Stimulated activated CD4-positive, alpha-beta T cell treated with anti-CD3 and anti-CD28 coated beads, Interleukin-15, amount 100 ng/mL, for 1 hour (primary cell): Measurements from ENCODE around the gene PXMP2.

Experiments
- DNase-seq, 2 donors: peaks; one replicate each; pipeline ENCODE4 v3.0.0-alpha.2; 2020; ENCODE audit warnings: low read depth in 1 of 2, low spot score in 1 of 2

PXMP2 gene

DNA sequence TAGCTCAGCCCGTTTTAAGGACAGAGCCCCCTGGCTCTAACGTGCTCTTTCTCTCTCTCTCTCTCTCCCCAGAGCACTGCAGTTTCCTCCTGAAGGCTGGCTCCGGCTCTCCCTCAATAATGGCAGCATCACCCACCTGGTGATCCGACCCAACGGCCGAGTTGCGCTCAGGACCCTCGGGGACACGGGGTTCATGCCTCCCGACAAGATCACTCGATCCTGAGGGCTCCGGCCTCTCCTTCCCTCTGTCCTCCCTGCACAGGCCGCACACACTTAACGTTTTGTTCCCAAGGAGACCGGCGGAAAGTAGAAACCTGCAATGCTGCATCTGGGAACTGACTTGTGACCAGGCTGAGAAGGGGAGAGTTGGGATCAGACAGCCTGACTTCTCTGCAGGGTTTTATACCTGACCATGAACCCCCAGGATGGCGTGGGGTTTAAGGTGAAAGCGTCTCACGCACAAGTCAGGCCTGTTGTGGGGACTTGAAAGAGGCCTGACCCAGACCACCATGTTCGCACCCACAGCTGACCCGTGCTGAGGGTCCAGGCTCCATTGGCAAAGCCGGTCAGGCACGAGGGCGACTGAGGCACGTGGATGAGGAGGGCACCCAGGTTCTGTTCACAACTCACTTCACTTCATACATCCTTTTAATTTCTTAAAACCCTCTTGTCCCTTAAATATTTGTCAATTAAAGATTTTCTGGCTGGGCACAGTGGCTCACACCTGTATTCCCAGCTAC lies 33.4 kb downstream of the PXMP2 start:
- DNase-seq, result no peak

DNA sequence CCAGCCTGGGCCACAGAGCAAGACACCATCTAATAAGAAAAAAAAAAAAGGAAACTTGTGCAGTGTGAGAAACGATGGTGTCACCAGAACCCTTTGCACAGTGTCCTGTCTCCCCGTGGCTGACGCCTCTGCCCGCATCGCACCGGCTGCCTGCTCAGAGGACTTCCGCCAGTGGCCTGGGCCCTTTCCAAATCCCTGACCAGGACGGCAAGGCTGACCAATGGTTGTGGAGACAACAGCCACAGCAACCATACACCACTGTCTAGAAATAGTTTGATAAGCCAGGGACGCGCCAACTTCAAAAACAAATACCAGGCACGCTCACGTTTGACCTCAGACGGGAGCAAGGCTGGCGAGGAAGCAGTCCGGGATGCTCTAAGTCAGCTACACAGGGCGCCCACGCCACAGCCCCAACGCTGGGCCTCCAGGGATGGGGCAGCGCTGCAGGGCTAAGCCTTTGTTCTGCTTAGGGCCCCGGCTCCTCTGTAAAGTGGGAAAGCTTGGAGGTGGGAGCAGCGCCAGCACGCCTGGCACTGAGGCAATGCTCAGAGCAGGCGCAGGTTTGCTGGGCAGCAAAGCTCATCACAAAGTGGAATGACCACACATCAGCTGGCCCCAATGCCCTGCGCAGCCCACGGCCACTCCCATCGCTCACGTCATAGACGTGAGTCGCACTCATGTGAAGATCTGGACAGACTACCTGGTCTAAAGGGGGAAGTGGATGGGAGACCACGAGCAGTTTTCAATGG lies 35.8 kb downstream of the PXMP2 start:
- DNase-seq, result no peak

GRCh38 chr12:132723764-132724140 lies 36.4 kb downstream of the PXMP2 start:
- DNase-seq, result no peak

GRCh38 chr12:132724506-132725241 lies 37.3 kb downstream of the PXMP2 start:
- no peak for DNase-seq

GRCh38 chr12:132726386-132726785 lies 39.0 kb downstream of the PXMP2 start:
- DNase-seq, result no peak

DNA sequence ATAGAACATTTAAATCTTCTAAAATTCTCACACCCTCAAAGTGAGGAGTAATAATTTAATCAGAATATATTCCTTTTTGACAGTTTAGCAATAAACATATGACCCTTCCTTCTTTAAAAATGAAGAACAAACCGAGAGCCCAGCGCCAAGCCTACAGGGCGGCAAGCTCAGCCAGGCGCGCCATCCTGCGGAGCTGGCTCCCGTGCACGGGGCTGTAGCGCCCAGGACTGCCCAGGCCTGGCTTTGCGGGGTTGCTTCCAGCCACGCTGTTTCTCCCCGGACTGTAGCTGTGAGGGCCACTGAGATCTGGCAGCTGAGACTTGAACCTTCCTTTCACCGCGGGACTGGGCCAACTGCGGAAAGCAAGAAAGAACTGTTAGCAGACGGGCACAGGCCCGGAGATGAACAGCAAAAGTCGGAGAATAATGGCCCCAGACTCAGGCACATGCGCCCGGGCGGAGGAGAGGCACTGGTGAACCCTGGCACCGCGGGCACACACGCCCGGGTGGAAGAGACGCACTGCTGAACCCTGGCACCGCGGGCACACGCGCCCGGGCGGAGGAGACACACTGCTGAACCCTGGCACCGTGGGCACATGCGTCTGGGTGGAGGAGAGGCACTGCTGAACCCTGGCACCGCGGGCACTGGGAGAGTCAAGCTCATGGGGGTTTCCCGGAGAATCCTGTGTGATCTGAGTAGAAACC lies 39.9 kb downstream of the PXMP2 start:
- no peak for DNase-seq

DNA sequence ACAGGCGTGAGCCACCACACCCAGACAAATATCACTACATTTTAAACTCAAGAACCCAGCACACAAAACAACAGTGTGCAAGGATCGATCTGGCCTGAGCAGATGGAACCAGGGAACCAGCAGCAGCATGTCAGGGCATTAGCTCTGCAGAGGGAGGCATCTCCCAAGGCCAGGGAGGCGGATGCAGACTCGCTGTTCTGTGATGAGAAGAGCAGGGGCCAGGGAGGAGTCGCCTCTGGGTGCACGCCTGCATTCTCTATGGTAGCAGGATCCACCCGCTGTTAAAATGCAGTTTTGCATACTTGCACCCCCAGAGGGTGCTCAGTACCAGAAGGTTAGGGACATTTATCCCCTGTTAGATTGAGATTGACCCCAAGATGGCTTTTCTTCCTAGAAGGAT lies 41.1 kb downstream of the PXMP2 start:
- no peak for DNase-seq

DNA sequence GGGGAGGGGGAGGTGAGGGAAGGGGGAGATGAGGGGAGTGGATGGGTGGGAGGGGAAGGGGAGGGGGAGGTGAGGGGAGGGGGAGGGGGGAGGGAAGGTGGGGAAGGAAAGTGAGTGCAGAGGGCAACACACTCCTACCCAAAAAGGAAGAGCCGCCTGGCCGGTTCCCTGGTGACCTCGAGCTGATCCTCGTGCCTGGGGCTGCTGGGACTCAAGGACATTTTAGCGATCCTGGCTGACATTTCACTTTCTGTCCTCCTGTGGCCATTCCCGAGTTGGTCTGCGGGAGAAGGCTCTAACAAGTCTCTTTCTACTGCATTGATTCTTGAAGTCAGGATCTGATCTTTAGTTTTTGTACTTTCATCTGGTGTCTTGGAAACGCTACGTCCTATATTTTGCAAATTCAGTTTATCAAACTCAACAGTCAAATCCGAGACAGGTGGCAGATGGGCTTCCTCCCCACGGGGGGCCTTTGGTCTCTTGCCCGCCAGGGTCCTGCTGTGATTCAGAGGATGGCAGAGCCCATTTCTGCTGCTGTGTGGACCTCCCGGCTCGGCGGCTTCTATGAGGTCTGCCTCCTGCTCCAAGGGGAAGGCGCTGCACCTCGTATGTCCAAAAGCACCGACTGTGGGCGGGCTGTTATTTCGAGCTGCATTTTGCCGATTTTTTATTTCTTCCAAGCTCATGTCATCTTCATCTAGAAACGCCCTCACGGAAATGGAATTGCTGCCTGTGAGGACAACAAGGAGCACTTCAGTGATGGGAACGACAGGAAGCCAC lies 42.3 kb downstream of the PXMP2 start:
- DNase-seq, result no peak

- DNase-seq, result no peak
Observed at GRCh38 chr12:132730353-132730752, 43.0 kb downstream of the PXMP2 start.

DNA sequence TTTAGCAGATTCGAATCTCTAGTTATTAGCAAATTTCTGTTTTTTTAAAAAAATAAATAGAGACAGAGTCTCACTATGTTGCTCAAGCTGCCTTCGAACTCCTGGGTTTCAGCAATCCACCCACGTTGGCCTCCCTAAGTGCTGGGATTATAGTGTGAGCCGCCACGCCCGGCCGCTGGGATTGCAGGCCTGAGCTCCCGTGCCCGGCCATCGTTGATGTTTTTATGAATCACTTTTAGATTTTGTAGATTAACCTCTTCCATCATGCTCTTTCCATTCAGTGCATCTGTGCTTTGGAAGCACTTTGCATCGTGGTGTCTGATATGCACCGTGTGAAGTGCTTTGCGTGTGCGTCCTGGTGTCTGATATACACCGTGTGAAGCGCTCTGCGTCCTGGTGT lies 44.2 kb downstream of the PXMP2 start:
- no peak for DNase-seq

GRCh38 chr12:132734206-132734605 lies 46.8 kb downstream of the PXMP2 start:
- DNase-seq, result no peak

GRCh38 chr12:132735496-132735895 lies 48.1 kb downstream of the PXMP2 start:
- DNase-seq, result no peak

GRCh38 chr12:132736378-132736777 lies 49.0 kb downstream of the PXMP2 start:
- no peak for DNase-seq

- no peak for DNase-seq
Observed at GRCh38 chr12:132736913-132737312, 49.5 kb downstream of the PXMP2 start.

DNA sequence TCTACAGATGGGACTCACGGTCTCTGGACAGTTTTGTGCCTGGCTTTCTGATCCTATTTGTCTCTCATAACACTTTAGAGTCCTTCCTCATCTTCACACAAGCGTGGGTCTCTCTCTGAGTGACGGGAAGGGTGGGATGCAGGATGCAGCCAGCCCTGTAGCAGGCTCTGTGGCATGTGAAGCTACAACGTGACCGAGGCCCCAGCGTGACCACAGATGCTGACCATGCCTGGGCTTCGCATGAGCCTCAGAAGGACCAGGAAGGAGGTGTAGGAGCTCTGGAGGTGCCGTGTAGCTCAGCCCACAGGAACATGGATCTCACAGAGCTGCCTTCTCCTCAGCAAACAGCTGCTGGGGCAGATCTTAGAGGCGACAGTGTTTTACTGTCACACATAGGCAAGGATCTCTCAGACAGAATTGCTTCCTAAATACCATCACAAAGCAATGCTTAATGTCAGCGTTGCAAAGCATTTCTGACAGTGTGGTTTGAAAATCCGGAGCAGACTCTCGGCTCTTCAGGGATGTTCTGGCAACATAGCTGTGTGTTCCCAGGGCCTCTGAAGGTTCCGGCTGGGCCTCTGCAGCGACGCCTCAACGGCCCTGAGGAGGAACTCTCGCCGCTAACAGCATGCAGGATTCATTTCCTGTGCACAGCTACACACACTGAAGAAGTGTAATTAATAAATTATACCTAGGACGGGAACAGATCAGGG lies 52.4 kb downstream of the PXMP2 start:
- no peak for DNase-seq

- no peak for DNase-seq
Observed at GRCh38 chr12:132740313-132740646, 52.9 kb downstream of the PXMP2 start.

DNA sequence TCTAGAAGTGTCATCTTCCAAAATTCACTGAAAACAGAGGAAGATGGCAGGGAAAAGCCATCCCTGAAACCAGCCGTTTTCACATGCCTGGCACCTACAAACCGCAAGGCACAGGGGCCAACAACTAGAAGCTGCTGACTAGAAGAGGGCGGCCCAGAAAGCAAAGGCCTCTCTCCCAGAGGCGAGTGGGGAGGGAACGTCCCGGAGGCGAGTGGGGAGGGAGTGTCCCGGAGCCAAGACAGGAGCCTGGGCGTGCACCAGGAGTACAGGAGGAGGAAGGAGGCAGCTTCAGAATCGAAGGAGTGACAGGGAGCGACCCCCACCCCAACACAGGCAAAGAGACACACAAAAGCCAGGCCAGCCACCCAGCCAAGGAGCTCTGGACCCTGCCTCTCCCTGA lies 53.3 kb downstream of the PXMP2 start:
- DNase-seq, result no peak

DNA sequence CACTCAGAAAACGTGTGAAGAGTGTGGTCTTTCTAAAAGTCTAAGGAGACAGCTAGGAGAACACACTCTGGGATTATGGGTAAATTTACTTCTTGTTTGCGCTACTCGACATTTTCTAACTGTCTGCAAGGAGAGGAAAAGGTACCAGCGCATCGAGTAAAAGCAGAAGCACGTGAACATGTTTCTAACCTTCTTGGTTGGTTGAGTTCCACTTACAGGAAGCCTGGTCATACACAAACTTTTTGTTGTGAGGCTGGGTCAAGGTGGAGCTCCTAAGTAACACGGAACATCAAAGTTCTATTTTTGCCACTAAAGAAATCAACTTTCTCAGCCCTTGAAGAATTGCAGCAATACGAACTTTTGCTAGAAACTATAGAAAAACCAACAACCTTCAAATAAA lies 54.2 kb downstream of the PXMP2 start:
- no peak for DNase-seq

DNA sequence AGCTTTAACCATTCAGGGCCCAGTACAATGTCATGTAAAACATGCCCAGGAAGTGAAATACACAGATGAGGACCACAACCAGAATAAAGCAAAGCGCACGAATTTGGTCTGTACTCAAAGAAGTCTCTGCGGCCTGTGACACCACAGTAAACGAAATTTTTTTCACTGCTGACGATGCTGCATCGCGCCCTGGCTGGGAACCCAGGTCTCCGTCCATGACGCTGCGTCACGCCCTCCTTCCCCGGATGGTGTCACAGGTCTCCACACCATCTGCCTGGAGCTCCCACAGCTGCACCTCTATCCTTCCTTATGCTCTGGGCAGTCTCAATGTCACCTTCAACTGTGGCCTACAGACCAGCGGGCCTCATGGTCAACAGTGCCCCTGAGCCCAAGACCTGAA lies 56.4 kb downstream of the PXMP2 start:
- no peak for DNase-seq

DNA sequence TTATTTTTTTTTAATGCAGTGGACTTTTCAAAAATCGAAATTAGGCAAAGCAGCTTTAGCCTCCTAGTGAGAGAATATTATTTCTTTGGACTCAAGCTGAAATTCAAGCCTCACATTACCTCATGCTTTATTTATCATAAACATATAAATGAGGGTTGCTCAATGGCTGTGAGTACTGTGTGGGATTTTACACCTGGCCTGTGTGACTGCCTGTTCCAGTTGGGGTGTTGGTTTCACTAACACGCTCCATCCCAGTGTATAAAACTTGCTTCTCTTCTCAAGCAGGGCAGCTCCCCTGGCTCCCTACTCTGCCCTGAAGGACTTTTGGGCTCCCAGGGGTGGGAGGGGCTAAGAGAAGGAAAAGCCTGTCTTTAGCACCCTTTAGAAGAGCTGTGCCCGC lies 59.2 kb downstream of the PXMP2 start:
- no peak for DNase-seq
